ENCODE data around the gene LINGO3.
A peak's percentile ranks its signal among the peaks of the same experiment; 100 is the strongest.

Gene LINGO3

GRCh38 chr19:2270423-2271233 lies 37.3 kb downstream of the LINGO3 start:
- Histone ChIP-seq H3K27me3 (ENCODE audit: low read depth) (no peaks in the 10 kb centered on the region), H3K36me3 (replicated peaks) (peaks cover 44% of the 10 kb centered on the region), H3K9me3 (no peaks in the 10 kb centered on the region), H3K4me3 (peak overlapping the region; percentile 99), H3K4me1 (peaks cover 15% of the 10 kb centered on the region)
- in situ Hi-C loops (cut with MboI; ENCODE audit: low sequenced_read_pairs), result loop anchor here (5.0 kb wide), 1 partner anchor 33 kb away; the partner anchor contains the start of genes PLEKHJ1 and SF3A2
- peak; percentile 23 to 70 for DNase-seq (ENCODE audit: low spot score in 2 of 2)

- Histone ChIP-seq H3K36me3 (replicated peaks) (peaks cover 44% of the 10 kb centered on the region), H3K4me1 (peaks cover 15% of the 10 kb centered on the region), H3K9me3 (no peaks in the 10 kb centered on the region), H3K27me3 (ENCODE audit: low read depth) (no peaks in the 10 kb centered on the region), H3K4me3 (peak overlapping the region; percentile 99)
- in situ Hi-C loops (cut with MboI; ENCODE audit: low sequenced_read_pairs), result loop anchor here (5.0 kb wide), 1 partner anchor 33 kb away; the partner anchor contains the start of genes PLEKHJ1 and SF3A2
- peak; percentile 3 to 59 for DNase-seq (ENCODE audit: low spot score in 2 of 2)
Observed at GRCh38 chr19:2270157-2270422, 37.9 kb downstream of the LINGO3 start.

DNA sequence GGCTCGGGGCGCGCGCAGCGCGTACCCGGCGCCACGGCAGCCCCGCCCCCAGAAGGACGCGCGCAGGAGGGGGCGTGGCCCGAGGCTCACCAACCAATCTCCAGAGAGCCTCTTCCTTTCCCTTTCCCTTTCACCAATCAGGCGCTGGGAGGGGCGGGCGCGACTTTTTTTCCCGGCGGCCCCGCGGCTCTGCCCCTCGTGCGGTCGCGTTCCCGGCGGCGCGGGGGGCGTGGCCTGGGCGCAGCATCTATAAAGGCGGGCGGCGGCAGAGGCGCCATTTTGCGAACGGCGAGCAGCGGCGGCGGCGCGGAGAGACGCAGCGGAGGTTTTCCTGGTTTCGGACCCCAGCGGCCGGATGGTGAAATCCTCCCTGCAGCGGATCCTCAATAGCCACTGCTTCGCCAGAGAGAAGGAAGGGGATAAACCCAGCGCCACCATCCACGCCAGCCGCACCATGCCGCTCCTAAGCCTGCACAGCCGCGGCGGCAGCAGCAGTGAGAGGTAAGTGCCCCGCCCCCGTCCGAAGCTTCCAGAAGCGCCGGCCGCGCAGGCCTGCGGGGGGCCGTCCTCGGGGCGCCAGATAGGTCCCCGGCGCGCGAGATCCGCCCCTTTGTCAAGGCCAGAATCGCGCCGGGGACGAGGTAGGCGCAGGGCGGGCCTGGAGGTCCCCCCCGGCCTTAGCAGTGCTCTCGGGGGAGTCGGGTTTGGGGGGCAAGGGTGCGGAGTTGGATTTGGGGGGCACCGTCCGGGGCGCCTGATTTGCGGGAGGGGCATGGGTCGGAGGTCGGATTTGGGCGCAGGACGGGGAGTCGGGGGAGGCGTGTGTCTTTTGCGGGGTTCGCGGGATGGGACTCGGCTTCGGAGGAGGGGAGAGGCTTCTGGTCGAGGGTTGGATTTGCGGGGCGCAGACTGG lies 38.5 kb downstream of the LINGO3 start:
- Histone ChIP-seq H3K4me3 (peak overlapping the region; percentile 99), H3K36me3 (replicated peaks) (peaks cover 44% of the 10 kb centered on the region), H3K27me3 (ENCODE audit: low read depth) (no peaks in the 10 kb centered on the region), H3K4me1 (peaks cover 15% of the 10 kb centered on the region), H3K9me3 (no peaks in the 10 kb centered on the region)
- in situ Hi-C loops (cut with MboI; ENCODE audit: low sequenced_read_pairs), result loop anchor here (5.0 kb wide), 1 partner anchor 32 kb away; the partner anchor contains the start of genes PLEKHJ1 and SF3A2
- DNase-seq (ENCODE audit: low spot score in 2 of 2), result peak; percentile 95 to 98

DNA sequence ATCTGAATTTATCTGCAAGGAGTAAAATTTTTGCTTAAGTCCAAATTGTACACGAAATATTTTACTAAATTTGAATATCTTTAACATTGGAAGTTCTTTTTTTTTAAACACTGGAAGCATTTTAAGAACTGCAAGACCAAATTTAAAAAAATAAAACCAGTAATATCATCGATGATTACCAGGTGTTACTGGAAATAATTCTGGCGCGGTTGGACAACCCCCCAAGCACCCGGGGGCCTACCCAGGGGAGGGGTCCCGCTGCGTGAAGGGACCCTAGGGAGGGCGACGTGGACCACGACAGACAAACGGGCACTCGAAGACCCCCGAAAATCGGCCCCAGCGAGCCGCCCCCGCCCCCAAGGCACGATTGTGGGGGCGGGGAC lies 39.1 kb downstream of the LINGO3 start:
- peaks cover 15% of the 10 kb centered on the region for H3K4me1 ChIP-seq
- H3K4me3 ChIP-seq, result peak overlapping the region; percentile 99
- DNase-seq (ENCODE audit: low spot score in 2 of 2), result no peak
- H3K9me3 ChIP-seq, result no peaks in the 10 kb centered on the region
- H3K27me3 ChIP-seq (ENCODE audit: low read depth), result no peaks in the 10 kb centered on the region
- in situ Hi-C loops (cut with MboI; ENCODE audit: low sequenced_read_pairs), result no loop called here
- peaks cover 38% of the 10 kb centered on the region for H3K36me3 ChIP-seq (replicated peaks)

DNA sequence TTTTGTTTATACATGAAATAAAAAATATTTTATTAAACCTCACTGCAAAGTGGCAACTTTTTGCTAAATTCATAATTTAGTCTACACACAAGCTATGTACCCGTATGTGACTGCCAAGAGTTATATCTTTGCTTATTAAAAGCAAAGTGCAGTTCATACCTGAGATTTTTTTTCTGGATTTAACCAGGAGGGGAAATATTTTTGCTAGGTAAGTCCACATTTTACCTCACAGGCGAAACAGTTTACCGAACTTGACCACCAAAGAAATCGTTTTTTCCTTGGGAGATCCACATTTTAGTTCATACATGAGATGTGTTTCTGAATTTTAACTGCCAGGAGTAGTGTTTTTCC lies 39.5 kb downstream of the LINGO3 start:
- no peaks in the 10 kb centered on the region for H3K9me3 ChIP-seq
- H3K36me3 ChIP-seq (replicated peaks), result peaks cover 37% of the 10 kb centered on the region
- in situ Hi-C loops (cut with MboI; ENCODE audit: low sequenced_read_pairs), result no loop called here
- H3K4me3 ChIP-seq, result peak overlapping the region; percentile 99
- H3K27me3 ChIP-seq (ENCODE audit: low read depth), result no peaks in the 10 kb centered on the region
- no peak for DNase-seq (ENCODE audit: low spot score in 2 of 2)
- H3K4me1 ChIP-seq, result peaks cover 15% of the 10 kb centered on the region

- Histone ChIP-seq H3K27me3 (ENCODE audit: low read depth) (no peaks in the 10 kb centered on the region), H3K36me3 (replicated peaks) (peaks cover 16% of the 10 kb centered on the region), H3K4me1 (no peaks in the 10 kb centered on the region; the same call in 1 of the 2 replicates), H3K4me3 (no peak overlapping the region), H3K9me3 (no peaks in the 10 kb centered on the region)
- no peak for DNase-seq (ENCODE audit: low spot score in 2 of 2)
- in situ Hi-C loops (cut with MboI; ENCODE audit: low sequenced_read_pairs), result no loop called here
Observed at GRCh38 chr19:2266183-2266993, 41.6 kb downstream of the LINGO3 start.

- no peaks in the 10 kb centered on the region for H3K4me1 ChIP-seq
- no peaks in the 10 kb centered on the region for H3K36me3 ChIP-seq (replicated peaks)
- DNase-seq (ENCODE audit: low spot score in 2 of 2), result peak in 1 of 2 experiments; percentile 68
- in situ Hi-C loops (cut with MboI; ENCODE audit: low sequenced_read_pairs), result no loop called here
- H3K27me3 ChIP-seq (ENCODE audit: low read depth), result no peaks in the 10 kb centered on the region
- H3K9me3 ChIP-seq, result no peaks in the 10 kb centered on the region
- no peak overlapping the region for H3K4me3 ChIP-seq
Observed at GRCh38 chr19:2261438-2262172, 46.3 kb downstream of the LINGO3 start.

- in situ Hi-C loops (cut with MboI; ENCODE audit: low sequenced_read_pairs), result no loop called here
Observed at GRCh38 chr19:2260341-2260805, 47.6 kb downstream of the LINGO3 start.

DNA sequence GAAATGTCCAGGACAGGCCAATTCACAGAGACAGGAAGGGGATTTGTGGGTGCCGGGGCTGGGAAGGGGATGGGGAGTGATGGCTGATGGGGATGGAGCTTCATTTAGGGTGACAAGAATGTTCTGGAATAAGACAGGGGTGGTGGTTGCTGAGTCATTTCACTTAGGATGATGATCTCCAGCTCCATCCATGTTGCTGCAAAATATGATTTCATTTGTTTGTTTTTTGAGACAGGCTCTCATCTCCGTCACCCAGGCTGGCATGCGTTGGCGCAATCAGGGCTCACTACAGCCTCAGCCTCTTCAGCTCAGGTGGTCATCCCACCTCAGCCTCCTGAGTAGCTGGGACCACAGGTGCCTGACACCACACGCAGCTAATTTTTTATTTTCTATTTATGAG lies 48.6 kb downstream of the LINGO3 start:
- no peaks in the 10 kb centered on the region for H3K36me3 ChIP-seq (replicated peaks)
- no peak overlapping the region for H3K4me3 ChIP-seq
- DNase-seq (ENCODE audit: low spot score in 2 of 2), result no peak

More at GRCh38 chr19:2260341-2260805, 47.6 kb downstream of the LINGO3 start:
- no peak for DNase-seq (ENCODE audit: low spot score in 2 of 2)
- Histone ChIP-seq H3K4me1 (no peaks in the 10 kb centered on the region), H3K27me3 (ENCODE audit: low read depth) (no peaks in the 10 kb centered on the region), H3K4me3 (no peak overlapping the region), H3K9me3 (no peaks in the 10 kb centered on the region), H3K36me3 (replicated peaks) (no peaks in the 10 kb centered on the region)

More for the DNA sequence above, 48.6 kb downstream of the LINGO3 start:
- H3K9me3 ChIP-seq, result no peaks in the 10 kb centered on the region
- no peaks in the 10 kb centered on the region for H3K27me3 ChIP-seq (ENCODE audit: low read depth)
- H3K4me1 ChIP-seq, result no peaks in the 10 kb centered on the region
- in situ Hi-C loops (cut with MboI; ENCODE audit: low sequenced_read_pairs), result no loop called here
